HEK293 (cell line): ENCODE measurements around the gene SOX11.

Experiments
- CTCF ChIP-seq: fragments of 450-650 bp; formaldehyde crosslinking; IDR thresholded peaks from 2 replicates; pipeline ENCODE4 v1.5.1; 2016; ENCODE audit warnings: missing biosample characterization, missing genetic modification characterization
- KLF7 ChIP-seq: fragments of 450-650 bp; formaldehyde crosslinking; IDR thresholded peaks from 2 replicates; pipeline ENCODE4 v1.5.1; 2016; ENCODE audit warnings: missing biosample characterization, missing genetic modification characterization, borderline replicate concordance
- SETDB1 ChIP-seq: IDR thresholded peaks from one replicate; pipeline ENCODE4 v1.6.1; 2017; ENCODE audit warnings: mild to moderate bottlenecking, low read length, moderate library complexity, mixed read lengths; ENCODE audit not compliant: insufficient read length
- SP3 ChIP-seq: fragments of 450-650 bp; formaldehyde crosslinking; IDR thresholded peaks from 2 replicates; pipeline ENCODE4 v1.5.1; 2016; ENCODE audit warnings: missing biosample characterization, missing genetic modification characterization
- ZBTB7A ChIP-seq: fragments of 450-650 bp; formaldehyde crosslinking; IDR thresholded peaks from 2 replicates; pipeline ENCODE4 v1.5.1; 2016; ENCODE audit warnings: low read depth, missing biosample characterization, missing genetic modification characterization
- ZNF211 ChIP-seq: fragments of 450-650 bp; formaldehyde crosslinking; IDR thresholded peaks from 2 replicates; pipeline ENCODE4 v1.5.1; 2016; ENCODE audit warnings: low read depth, missing biosample characterization, missing genetic modification characterization
- ZNF571 ChIP-seq: fragments of 450-650 bp; formaldehyde crosslinking; IDR thresholded peaks from 2 replicates; pipeline ENCODE4 v1.5.0; 2017; ENCODE audit warnings: missing biosample characterization, missing genetic modification characterization
- ZNF747 ChIP-seq: fragments of 450-650 bp; formaldehyde crosslinking; IDR thresholded peaks from 2 replicates; pipeline ENCODE4 v1.5.1; 2016; ENCODE audit warnings: missing biosample characterization, missing genetic modification characterization
- ZNF776 ChIP-seq: fragments of 450-650 bp; formaldehyde crosslinking; IDR thresholded peaks from 2 replicates; pipeline ENCODE4 v1.5.0; 2017; ENCODE audit warnings: missing biosample characterization, missing genetic modification characterization, borderline replicate concordance

- TF ChIP-seq CTCF (tag by site-specific recombination), result no peak
- TF ChIP-seq KLF7 (tag by site-specific recombination), result no peak
- no peak for TF ChIP-seq SP3 (tag by site-specific recombination)
- no peak for TF ChIP-seq ZNF747 (tag by site-specific recombination)
- no peak for TF ChIP-seq SETDB1
- TF ChIP-seq ZNF776 (tag by site-specific recombination), result no peak
- no peak for TF ChIP-seq ZBTB7A
- no peak for TF ChIP-seq ZNF211 (tag by site-specific recombination)
- no peak for TF ChIP-seq ZNF571 (tag by site-specific recombination)
Observed at GRCh38 chr2:5706717-5707455, 14.7 kb downstream of the SOX11 start.
